Left colon (tissue), 2 donors: ENCODE measurements around the gene UTP20. TPM values are rescaled to one million over a fixed set of nuclear protein-coding genes. Genes with fewer than 3 reads are reported as not detected.
"Not testable (repeated sequence)": the region's sequence is repeated elsewhere in the genome, so short reads cannot be mapped to it uniquely, and the experiment has no call there.

Source experiments
- ATAC-seq: fragments of 200-7000 bp; cut with Tn5 transposase; one replicate; pipeline ENCODE4 v1.9.1; 2020; ENCODE audit warnings: mild to moderate bottlenecking, moderate library complexity
- DNase-seq, 2 donors: peaks; one replicate each; pipeline ENCODE4 v3.0.0-alpha.2; 2020
- intact Hi-C, 2 donors: fragments of 100-400 bp; cut with DNase I in 1 of 2; cut with micrococcal nuclease in 1 of 2; formaldehyde crosslinking; loops; one replicate each; pipeline versions ENCODE4 v1.11.2 to v1.14.0; 2022; cut with DNase I, micrococcal nuclease
- total RNA-seq, 2 donors: library from RNA; stranded (reverse); fragmentation: NEBNext Ultra II Directional; extraction: Animal tissue kit (Norgen Biotek cat#: 25700); gene quantifications; one replicate each; pipeline ENCODE4 v1.2.1, GENCODE V29; 2021
- donor health status: DM: no; HTN: no; CAD: no.
- donor health status: DM: yes; HTN: yes; CAD: no.

UTP20 gene
- total RNA-seq, 2 donors from 2014 or later = 7.0 to 8.5 TPM

DNA sequence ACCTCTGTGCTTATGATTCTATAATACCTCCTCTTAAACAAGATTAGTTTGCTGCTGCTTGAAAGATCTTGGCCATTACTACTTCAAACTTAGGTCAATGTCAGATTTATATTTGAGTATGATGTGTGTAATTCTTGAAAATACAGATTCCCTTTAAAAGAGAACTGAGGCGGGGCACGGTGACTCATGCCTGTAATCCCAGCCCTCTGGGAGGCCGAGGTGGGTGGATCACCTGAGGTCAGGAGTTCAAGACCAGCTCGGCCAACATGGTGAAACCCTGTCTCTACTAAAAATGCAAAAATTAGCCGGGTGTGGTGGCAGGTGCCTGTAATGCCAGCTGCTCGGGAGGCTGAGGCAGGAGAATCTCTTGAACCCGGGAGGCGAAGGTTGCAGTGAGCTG lies 130.3 kb downstream of the UTP20 start:
- intact Hi-C loops, ATAC-seq, DNase-seq: not testable (repeated sequence)

DNA sequence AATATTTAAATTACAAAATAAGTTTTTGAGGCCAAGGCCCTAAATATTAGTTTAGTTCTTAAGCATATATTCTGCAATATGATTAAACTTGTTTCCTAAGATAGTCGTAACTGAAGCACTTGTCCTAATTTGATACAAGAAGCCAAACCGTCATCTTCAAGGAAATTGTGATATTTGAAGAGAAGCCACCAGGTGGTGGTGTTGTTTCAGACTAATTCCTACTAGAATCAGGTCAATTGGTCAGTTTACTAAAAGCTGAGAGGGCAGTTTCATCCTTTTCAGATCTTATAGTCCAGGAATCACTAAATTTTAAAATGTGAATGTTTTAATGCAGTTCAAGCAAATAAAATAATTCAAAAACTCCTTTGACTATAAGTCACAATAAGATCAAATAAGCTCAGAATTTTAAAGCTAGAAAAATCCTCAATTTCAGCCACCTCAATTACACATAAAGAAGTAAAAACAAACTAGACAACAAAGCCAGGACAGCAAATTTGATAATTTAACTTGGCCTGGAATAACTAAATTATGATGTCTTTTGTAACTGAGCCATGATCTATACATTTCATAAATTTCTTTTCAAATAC lies 134.7 kb downstream of the UTP20 start:
- DNase-seq (peak in 1 of 2 donors; percentile 11), ATAC-seq (peak; percentile 60)
- intact Hi-C loops = no loop called here

DNA sequence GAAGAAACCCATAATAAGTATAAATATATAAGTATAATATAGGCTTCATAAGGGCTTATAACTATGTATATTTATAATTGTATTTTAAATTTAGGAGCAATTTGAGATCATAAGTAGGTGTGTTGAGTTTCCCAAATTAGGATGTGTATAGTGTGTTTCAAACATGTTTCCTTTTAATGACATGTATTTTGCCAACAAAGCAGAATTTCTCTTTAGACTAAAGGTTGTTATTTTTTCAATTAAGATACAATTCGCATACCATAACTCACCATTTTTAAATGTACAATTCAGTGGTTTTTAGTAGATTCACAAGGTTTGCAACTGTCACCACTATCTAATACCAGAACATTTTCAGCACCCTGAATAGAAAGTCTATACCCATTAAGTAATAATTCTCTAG lies 135.3 kb downstream of the UTP20 start:
- no peak for ATAC-seq
- intact Hi-C loops = no loop called here
- DNase-seq = no peak

DNA sequence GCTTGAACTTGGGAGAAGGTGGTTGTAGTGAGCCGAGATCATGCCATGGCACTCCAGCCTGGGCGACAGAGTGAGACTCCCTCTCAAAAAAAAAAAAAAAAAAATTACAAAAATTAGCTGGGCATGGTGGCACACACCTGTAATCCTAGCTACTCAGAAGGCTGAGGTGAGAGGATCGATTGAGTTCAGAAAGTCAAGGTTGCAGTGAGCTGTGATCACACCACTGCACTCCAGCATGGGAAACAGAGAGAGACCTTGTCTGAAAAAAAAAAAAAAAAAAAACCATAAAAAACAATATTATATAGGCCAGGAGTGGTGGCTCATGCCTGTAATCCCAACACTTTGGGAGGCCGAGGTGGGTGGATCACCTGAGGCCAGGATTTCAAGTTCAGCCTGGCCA lies 142.2 kb downstream of the UTP20 start:
- intact Hi-C loops, ATAC-seq, DNase-seq: not testable (repeated sequence)

DNA sequence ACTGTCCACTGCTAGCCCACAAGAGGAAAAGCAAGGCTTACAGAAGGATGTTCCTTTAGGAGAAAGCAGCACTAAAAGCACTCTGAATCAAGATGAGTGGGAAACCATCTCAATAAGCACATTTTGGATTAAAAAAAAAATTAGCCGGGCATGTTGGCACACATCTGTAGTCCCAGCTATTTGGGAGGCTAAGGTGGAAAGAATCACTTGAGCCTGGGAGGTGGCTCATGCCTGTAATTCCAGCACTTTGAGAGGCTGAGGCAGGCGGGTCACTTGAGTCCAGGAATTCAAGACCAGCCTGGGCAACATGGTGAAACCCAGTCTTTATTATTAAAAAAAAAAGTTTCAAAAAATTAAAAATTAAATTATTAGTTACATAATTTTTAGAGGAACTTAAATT lies 144.7 kb downstream of the UTP20 start:
- intact Hi-C loops = no loop called here
- no peak for DNase-seq
- ATAC-seq = no peak

DNA sequence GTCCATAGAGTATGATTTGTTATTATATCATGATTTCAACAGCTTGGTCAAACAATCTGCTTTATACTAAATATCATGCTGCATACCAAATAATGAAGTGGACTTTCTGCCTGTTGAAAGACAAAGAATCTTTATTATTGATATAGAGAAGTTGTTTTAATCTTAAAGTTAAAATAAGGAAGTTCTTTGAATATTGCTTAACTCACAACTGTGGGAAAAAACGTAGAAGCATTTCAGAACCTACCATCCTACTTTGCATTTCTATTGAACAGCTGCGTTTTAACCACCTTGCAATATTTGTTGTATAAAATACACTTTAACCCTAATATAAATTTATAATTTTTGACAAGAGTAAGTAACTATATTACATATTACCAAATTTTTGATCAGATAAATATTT lies 150.6 kb downstream of the UTP20 start:
- intact Hi-C loops = no loop called here
- no peak for DNase-seq
- ATAC-seq = no peak

DNA sequence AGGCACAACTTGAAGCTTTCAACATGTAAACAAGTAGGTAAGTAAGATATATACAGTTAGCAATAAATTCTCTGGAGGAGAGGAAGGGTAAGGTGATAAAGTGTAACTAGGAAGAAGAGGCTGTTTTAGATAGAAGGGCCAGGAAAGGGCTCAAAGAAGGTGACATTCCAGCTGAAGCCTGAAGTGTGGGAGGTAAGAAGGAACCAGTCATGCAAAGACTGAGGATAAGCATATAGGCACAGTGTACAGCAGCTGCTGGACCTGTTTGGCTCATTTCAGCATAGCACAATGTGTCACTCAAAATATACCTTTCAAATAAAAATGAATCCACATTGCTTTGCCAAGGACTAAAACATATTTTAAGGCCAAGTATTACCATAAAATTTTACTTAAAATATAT lies 156.2 kb downstream of the UTP20 start:
- intact Hi-C loops = no loop called here

More for the DNA sequence above, 156.2 kb downstream of the UTP20 start:
- no peak for ATAC-seq
- no peak for DNase-seq

Other genes starting within 250 kb of the UTP20 start
- under 1 TPM; 0.06 to 0.15 TPM for gene SLC5A8, start 69.9 kb upstream of the UTP20 start, total RNA-seq
- 10 to 100 TPM; 72.0 to 94.3 TPM for gene ARL1, start 127.7 kb downstream of the UTP20 start, total RNA-seq
- under 1 TPM in 1 of 2 donors, not detected in 1; 0.39 TPM for gene SPIC, start 195.2 kb downstream of the UTP20 start, total RNA-seq